WTC11 (cell line): Measurements from ENCODE around the gene PCBD2. TPM values are rescaled to one million over a fixed set of nuclear protein-coding genes. Genes with fewer than 3 reads are reported as not detected.

Experiments
- ATAC-seq: fragments of 200-7000 bp; cut with Tn5 transposase; 2 replicates; pipeline ENCODE4 v1.10.0; 2021; ENCODE audit warnings: mild to moderate bottlenecking, moderate library complexity
- CTCF ChIA-PET: fragments of 300-600 bp; sonication (Branson Sonifier 250); formaldehyde crosslinking; loops from one replicate; lab custom pipeline; 2021; ENCODE audit warnings: antibody characterized with exemption; lab: Charles Lee
- POLR2A ChIA-PET: fragments of 350-600 bp; sonication (Branson Sonifier 250); formaldehyde crosslinking; loops from one replicate; lab custom pipeline; 2021; ENCODE audit warnings: antibody characterized with exemption; lab: Charles Lee
- DNase-seq: peaks from one replicate; pipeline ENCODE4 v3.0.0; 2021; ENCODE audit warnings: low spot score
- H3K27ac Mint-ChIP-seq: 2 replicates; pipeline ENCODE4 v1.8.0; 2021; ENCODE audit warnings: mixed read lengths
- H3K27me3 Mint-ChIP-seq: 2 replicates; pipeline ENCODE4 v1.8.0; 2021; ENCODE audit warnings: low read depth, mild to moderate bottlenecking, moderate library complexity, mixed read lengths
- H3K36me3 Mint-ChIP-seq: 2 replicates; pipeline ENCODE4 v1.8.0; 2021; ENCODE audit warnings: mixed read lengths
- H3K4me1 Mint-ChIP-seq: 2 replicates; pipeline ENCODE4 v1.8.0; 2022; ENCODE audit warnings: mixed read lengths
- H3K4me3 Mint-ChIP-seq: 2 replicates; pipeline ENCODE4 v1.8.0; 2021; ENCODE audit warnings: mild to moderate bottlenecking, moderate library complexity, mixed read lengths
- H3K9me3 Mint-ChIP-seq: 2 replicates; pipeline ENCODE4 v1.8.0; 2021; ENCODE audit warnings: mixed read lengths
- ATF6 ChIP-seq: sonication (generic); formaldehyde crosslinking; IDR thresholded peaks from 2 replicates; pipeline ENCODE4 v1.8.1; 2023; ENCODE audit warnings: mild to moderate bottlenecking, missing genetic modification reagents
- E2F1 ChIP-seq: sonication (generic); formaldehyde crosslinking; IDR thresholded peaks from 2 replicates; pipeline ENCODE4 v1.8.0; 2022; ENCODE audit warnings: mild to moderate bottlenecking, missing genetic modification reagents
- ELF4 ChIP-seq: sonication (generic); formaldehyde crosslinking; IDR thresholded peaks from 2 replicates; pipeline ENCODE4 v1.8.1; 2022; ENCODE audit warnings: low read depth, mild to moderate bottlenecking, moderate library complexity, missing genetic modification reagents
- ETV6 ChIP-seq: sonication (generic); formaldehyde crosslinking; IDR thresholded peaks from 2 replicates; pipeline ENCODE4 v1.8.1; 2022; ENCODE audit warnings: mild to moderate bottlenecking, missing genetic modification reagents
- GABPB1 ChIP-seq: sonication (generic); formaldehyde crosslinking; IDR thresholded peaks from 2 replicates; pipeline ENCODE4 v1.8.1; 2023; ENCODE audit warnings: mild to moderate bottlenecking, missing genetic modification reagents
- GTF2I ChIP-seq: fragments of 250-450 bp; sonication (Bioruptor Pico); conservative IDR thresholded peaks from 2 replicates; pipeline ENCODE4 v1.4.0; 2021; ENCODE audit warnings: mild to moderate bottlenecking
- HMGA2 ChIP-seq: fragments of 250-450 bp; sonication (Bioruptor Pico); IDR thresholded peaks from 2 replicates; pipeline ENCODE4 v1.4.0; 2021; ENCODE audit warnings: mild to moderate bottlenecking, moderate library complexity
- JAZF1 ChIP-seq: fragments of 250-450 bp; sonication (Bioruptor Pico); IDR thresholded peaks from 2 replicates; pipeline ENCODE4 v1.9.0; 2021; ENCODE audit warnings: moderate library complexity, mild to moderate bottlenecking, inconsistent platforms
- NFATC4 ChIP-seq: fragments of 250-450 bp; sonication (Bioruptor Pico); IDR thresholded peaks from 2 replicates; pipeline ENCODE4 v1.9.0; 2021; ENCODE audit warnings: mild to moderate bottlenecking
- NR2C2 ChIP-seq: sonication (generic); formaldehyde crosslinking; IDR thresholded peaks from 2 replicates; pipeline ENCODE4 v1.8.0; 2022; ENCODE audit warnings: mild to moderate bottlenecking, missing genetic modification reagents
- OVOL2 ChIP-seq: fragments of 250-450 bp; sonication (Bioruptor Pico); IDR thresholded peaks from 2 replicates; pipeline ENCODE4 v1.9.0; 2021; ENCODE audit warnings: mild to moderate bottlenecking, borderline replicate concordance
- PRRX2 ChIP-seq: fragments of 250-450 bp; sonication (Bioruptor Pico); IDR thresholded peaks from 2 replicates; pipeline ENCODE4 v1.8.0; 2021; ENCODE audit warnings: mild to moderate bottlenecking
- RORB ChIP-seq: fragments of 250-450 bp; sonication (Bioruptor Pico); IDR thresholded peaks from 2 replicates; pipeline ENCODE4 v1.9.0; 2021; ENCODE audit warnings: mild to moderate bottlenecking
- SP1 ChIP-seq: sonication (generic); formaldehyde crosslinking; conservative IDR thresholded peaks from 2 replicates; pipeline ENCODE4 v1.8.1; 2022; ENCODE audit warnings: missing genetic modification reagents
- ZBTB21 ChIP-seq: sonication (generic); formaldehyde crosslinking; IDR thresholded peaks from 2 replicates; pipeline ENCODE4 v1.8.1; 2023; ENCODE audit warnings: mild to moderate bottlenecking, missing genetic modification reagents, borderline replicate concordance
- ZNF263 ChIP-seq: sonication (generic); formaldehyde crosslinking; IDR thresholded peaks from 2 replicates; pipeline ENCODE4 v1.8.1; 2022; ENCODE audit warnings: low read depth, mild to moderate bottlenecking, moderate library complexity, missing genetic modification reagents
- total RNA-seq: library from RNA; stranded (reverse); gene quantifications from 3 replicates; pipeline ENCODE4 v1.2.3, GENCODE V29; 2021
- TF ChIP-seq, protein P1 (sequence below): sonication (generic); formaldehyde crosslinking; IDR thresholded peaks from 2 replicates; pipeline ENCODE4 v1.8.1; 2022; ENCODE audit warnings: missing genetic modification reagents, borderline replicate concordance
- TF ChIP-seq, protein P2 (sequence below): sonication (generic); formaldehyde crosslinking; conservative IDR thresholded peaks from 2 replicates; pipeline ENCODE4 v1.8.1; 2023; ENCODE audit warnings: mild to moderate bottlenecking, low read depth, missing genetic modification reagents, moderate library complexity
- TF ChIP-seq, protein P3 (sequence below): sonication (generic); formaldehyde crosslinking; IDR thresholded peaks from 2 replicates; pipeline ENCODE4 v1.8.1; 2022; ENCODE audit warnings: mild to moderate bottlenecking, moderate library complexity, missing genetic modification reagents

The PCBD2 gene
- total RNA-seq, 1 experiment from 2014 or later = 9.9 TPM

DNA sequence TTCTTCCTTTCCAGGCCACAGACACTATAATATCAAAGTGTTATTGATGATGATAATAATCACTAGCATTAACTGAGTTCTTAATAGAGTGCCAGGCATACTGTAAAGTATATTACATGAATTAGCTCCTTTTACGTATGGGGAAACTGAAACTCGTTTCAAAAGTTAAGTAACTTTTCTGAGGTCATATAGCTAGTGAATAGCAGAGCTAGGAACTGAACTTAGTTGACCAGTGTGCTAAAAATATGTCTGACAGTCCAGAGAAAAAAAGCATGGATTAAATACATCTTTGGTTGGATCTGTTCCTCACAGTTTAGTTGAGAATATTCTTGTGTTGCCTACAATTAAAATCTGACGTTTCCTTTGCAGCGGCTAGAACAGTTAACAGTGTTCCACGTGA is 44.4 kb downstream of the PCBD2 start:
- POLR2A ChIA-PET = interaction anchor here (0.7 kb wide), 1 partner anchor 117 kb away, joined by 3 read pairs; no protein-coding TSS in a partner anchor
- peaks cover 6% of the 10 kb centered on the region for H3K36me3 Mint-ChIP-seq
- no peak overlapping the region for H3K4me3 Mint-ChIP-seq
- peaks cover 6% of the 10 kb centered on the region for H3K9me3 Mint-ChIP-seq
- no peak overlapping the region for H3K27ac Mint-ChIP-seq
- H3K4me1 Mint-ChIP-seq = no peaks in the 10 kb centered on the region
- no peak for ATAC-seq
- CTCF ChIA-PET = interaction anchor here (1.4 kb wide), 1 partner anchor 32 kb away, joined by 4 read pairs; no protein-coding TSS in a partner anchor
- no peaks in the 10 kb centered on the region for H3K27me3 Mint-ChIP-seq
- TF ChIP-seq HMGA2 (CRISPR knock-in tag) (no peak), ELF4 (no peak), ZBTB21 (no peak), GTF2I (CRISPR knock-in tag) (no peak), PRRX2 (no peak), OVOL2 (CRISPR knock-in tag) (no peak), ATF6 (CRISPR knock-in tag) (no peak)
- TF ChIP-seq, protein P1, sequence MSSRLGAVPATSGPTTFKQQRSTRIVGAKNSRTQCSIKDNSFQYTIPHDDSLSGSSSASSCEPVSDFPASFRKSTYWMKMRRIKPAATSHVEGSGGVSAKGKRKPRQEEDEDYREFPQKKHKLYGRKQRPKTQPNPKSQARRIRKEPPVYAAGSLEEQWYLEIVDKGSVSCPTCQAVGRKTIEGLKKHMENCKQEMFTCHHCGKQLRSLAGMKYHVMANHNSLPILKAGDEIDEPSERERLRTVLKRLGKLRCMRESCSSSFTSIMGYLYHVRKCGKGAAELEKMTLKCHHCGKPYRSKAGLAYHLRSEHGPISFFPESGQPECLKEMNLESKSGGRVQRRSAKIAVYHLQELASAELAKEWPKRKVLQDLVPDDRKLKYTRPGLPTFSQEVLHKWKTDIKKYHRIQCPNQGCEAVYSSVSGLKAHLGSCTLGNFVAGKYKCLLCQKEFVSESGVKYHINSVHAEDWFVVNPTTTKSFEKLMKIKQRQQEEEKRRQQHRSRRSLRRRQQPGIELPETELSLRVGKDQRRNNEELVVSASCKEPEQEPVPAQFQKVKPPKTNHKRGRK (CRISPR knock-in tag) = no peak
- no peak for DNase-seq

DNA sequence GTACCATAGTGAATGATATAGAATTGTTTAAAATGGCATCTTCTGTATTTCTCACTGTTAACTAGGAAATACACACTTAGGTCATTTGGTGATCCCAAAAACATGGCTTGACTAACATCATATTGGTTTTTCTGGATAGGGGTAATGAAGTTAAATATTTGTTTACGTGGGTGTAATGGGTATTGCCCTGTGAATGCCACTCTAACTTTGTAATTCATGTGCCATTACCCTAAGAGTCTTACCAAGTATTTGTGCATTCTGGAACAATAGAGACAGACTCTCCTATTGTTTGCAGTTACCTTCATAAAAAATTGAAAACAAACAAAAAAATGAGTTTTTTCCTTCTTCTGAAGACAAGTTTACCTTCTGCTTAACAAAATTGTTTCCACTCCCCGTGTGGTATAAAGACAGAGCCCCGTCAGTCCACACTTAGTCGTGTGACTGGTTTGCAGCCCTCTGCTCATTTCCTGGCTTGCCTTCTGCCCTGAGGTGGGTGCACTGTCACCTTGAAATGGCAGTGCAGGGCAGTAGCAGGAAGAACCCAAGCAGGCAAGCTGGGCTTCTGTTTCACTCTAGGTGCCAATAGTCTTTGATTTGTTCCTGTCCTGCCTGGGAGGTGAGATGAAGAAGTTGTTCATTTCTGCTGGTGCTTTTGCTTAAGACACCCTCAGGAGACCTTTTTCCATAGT is 53.1 kb downstream of the PCBD2 start:
- TF ChIP-seq E2F1 (CRISPR knock-in tag) (no peak), NR2C2 (CRISPR knock-in tag) (no peak), ZNF263 (no peak), ETV6 (CRISPR knock-in tag) (no peak), RORB (no peak), NFATC4 (no peak), SP1 (CRISPR knock-in tag) (no peak), JAZF1 (CRISPR knock-in tag) (no peak), GABPB1 (CRISPR knock-in tag) (no peak)
- TF ChIP-seq, protein P2, sequence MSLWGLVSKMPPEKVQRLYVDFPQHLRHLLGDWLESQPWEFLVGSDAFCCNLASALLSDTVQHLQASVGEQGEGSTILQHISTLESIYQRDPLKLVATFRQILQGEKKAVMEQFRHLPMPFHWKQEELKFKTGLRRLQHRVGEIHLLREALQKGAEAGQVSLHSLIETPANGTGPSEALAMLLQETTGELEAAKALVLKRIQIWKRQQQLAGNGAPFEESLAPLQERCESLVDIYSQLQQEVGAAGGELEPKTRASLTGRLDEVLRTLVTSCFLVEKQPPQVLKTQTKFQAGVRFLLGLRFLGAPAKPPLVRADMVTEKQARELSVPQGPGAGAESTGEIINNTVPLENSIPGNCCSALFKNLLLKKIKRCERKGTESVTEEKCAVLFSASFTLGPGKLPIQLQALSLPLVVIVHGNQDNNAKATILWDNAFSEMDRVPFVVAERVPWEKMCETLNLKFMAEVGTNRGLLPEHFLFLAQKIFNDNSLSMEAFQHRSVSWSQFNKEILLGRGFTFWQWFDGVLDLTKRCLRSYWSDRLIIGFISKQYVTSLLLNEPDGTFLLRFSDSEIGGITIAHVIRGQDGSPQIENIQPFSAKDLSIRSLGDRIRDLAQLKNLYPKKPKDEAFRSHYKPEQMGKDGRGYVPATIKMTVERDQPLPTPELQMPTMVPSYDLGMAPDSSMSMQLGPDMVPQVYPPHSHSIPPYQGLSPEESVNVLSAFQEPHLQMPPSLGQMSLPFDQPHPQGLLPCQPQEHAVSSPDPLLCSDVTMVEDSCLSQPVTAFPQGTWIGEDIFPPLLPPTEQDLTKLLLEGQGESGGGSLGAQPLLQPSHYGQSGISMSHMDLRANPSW (CRISPR knock-in tag) = no peak
- TF ChIP-seq, protein P3, sequence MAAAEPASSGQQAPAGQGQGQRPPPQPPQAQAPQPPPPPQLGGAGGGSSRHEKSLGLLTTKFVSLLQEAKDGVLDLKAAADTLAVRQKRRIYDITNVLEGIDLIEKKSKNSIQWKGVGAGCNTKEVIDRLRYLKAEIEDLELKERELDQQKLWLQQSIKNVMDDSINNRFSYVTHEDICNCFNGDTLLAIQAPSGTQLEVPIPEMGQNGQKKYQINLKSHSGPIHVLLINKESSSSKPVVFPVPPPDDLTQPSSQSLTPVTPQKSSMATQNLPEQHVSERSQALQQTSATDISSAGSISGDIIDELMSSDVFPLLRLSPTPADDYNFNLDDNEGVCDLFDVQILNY (CRISPR knock-in tag) = no peak
- TF ChIP-seq, all 79 proteins: peak for 0
- POLR2A ChIA-PET = no interaction called here
- DNase-seq = no peak
- Mint-ChIP-seq H3K36me3 (peaks cover 15% of the 10 kb centered on the region), H3K27ac (peak overlapping the region; percentile 95), H3K4me3 (no peak overlapping the region), H3K4me1 (peaks cover 13% of the 10 kb centered on the region), H3K9me3 (peaks cover 7% of the 10 kb centered on the region), H3K27me3 (no peaks in the 10 kb centered on the region)
- peak; percentile 54 for ATAC-seq
- CTCF ChIA-PET = interaction anchor here (0.8 to 1.2 kb wide), 3 partner anchors 13 to 233 kb away, joined by 3 read pairs; no protein-coding TSS in a partner anchor
